ENCODE data around the gene KAT2A.

DNA sequence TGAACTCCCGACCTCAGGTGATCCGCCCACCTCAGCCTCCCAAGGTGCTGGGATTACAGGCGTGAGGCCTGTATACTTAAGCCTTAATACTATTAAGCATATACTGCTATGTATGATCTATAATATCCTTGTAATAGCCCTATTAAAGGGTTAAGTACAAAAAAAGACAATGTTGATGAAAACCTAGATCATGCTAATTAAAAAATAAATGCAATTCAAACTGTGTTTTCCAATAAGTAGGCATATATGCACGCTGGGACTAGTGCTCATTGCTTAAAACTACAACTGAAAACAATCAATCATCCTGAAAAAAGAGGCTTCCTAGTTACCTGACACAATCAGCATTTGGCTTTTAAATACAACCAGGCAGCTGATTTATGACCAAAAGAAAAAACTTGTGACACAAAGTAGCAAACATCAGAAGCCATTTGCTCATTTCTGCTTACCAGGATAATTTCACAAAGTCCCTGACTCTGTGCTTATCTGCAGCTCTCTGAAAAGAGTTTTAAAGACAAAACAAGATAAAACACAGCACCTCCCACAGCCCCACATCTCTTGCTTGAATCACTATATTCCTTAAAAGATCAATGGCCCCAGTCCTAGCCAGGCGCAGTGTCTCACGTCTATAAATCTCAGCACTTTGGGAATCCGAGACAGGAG, 34.0 kb downstream of the KAT2A start:
- TF ChIP-seq POLR2AphosphoS5 (IDR thresholded peaks at IDR 0.05; ENCODE audit: low read depth, low read length) (no peak), FOSL1 (IDR thresholded peaks at IDR 0.05; ENCODE audit: low read depth) (no peak), CTCF (IDR thresholded peaks at IDR 0.05 in 2 of 3, conservative IDR thresholded peaks at IDR 0.05 in 1 of 3; ENCODE audit: borderline replicate concordance in 1 of 3, insufficient read depth in 1 of 3, low read depth in 2 of 3, low read length in 2 of 3) (no peak), RAD21 (IDR thresholded peaks at IDR 0.05; ENCODE audit: low read depth) (no peak), REST (IDR thresholded peaks at IDR 0.05; ENCODE audit: low read depth) (no peak)
- TF ChIP-seq, protein P1, sequence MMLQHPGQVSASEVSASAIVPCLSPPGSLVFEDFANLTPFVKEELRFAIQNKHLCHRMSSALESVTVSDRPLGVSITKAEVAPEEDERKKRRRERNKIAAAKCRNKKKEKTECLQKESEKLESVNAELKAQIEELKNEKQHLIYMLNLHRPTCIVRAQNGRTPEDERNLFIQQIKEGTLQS (IDR thresholded peaks at IDR 0.05): no peak
